HS-5 (cell line): ENCODE results near the gene PDE4C.
"Not testable (repeated sequence)": the region's sequence is repeated elsewhere in the genome, so short reads cannot be mapped to it uniquely, and the experiment has no call there.

Source experiments
- DNase-seq: peaks from one replicate; pipeline ENCODE4 v3.0.0-alpha.2; 2012; ENCODE audit warnings: low read depth

PDE4C gene

GRCh38 chr19:18223860-18224524 lies 2.2 kb downstream of the PDE4C start:
- DNase-seq, result no peak

DNA sequence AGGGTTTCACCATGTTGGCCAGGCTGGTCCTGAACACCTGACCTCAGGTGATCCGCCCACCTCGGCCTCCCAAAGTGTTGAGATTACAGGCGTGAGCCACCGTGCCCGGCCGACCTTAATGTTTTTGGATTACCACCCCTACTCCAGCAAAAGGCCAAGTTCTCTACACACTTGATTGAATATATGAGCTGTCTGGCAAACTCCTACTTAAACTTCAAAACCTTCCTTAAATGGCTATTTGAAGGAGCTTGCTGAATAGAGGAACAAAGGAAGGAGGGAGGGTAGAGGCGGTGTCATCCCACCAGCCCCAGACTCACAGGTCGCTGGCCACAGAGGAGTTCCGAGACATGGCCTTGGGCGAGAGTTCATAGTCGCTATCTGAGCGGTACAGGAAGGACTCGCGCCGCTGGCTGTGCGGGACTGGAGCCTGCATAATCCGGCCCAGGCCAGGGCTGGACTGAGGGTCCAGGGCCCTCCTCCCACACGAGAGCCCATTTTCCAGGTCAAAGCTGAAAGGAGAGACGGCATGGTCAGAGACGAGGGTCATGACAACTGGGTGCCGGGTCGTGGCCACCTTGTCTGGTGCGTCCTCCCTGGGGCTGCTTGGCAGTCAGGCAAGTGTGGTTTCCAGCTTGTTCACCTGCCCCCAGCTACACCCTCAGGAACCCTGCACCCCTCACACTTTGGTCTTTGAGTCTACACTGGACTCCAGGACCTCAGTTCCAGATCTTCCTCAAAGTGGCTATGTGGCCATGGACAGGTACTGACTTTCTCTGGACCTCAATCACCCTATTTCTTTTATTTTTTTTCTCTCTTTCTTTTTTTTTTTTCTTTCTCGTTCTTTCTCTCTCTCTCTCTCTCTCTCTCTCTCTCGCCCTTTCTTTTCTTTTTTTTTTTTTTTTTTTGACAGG lies 4.2 kb downstream of the PDE4C start:
- DNase-seq, result no peak

DNA sequence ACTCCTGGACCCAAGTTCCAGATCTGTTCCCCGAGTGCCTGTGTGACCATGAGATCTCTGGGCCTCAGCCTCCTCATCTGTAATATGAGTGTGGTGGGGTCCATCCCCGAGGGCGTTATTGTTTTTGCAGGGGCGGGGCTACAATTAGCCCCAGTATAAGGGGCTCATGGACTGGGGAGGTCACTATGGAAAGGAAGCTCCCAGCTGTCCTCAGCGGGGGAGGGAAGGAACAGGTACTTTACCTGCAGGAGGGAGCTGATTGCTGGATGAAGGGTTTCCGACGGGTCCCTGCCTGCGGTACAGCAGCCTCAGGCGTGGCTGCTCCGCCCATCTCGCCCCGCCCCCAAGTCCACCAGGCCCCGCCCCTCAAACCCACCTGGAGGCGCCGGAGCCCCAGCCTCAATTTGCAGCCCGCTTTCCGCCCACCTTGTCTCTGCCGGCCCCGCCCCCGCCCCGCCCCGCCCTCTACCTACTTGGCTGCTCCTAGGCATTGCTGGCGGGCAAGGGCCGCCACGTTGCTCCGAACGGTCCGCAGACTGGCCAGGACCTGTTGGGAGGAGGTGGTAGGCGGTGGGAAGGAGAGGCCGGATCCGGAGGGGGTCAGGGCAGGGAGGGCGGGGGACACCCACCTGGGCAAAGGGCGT lies 5.5 kb downstream of the PDE4C start:
- no peak for DNase-seq

DNA sequence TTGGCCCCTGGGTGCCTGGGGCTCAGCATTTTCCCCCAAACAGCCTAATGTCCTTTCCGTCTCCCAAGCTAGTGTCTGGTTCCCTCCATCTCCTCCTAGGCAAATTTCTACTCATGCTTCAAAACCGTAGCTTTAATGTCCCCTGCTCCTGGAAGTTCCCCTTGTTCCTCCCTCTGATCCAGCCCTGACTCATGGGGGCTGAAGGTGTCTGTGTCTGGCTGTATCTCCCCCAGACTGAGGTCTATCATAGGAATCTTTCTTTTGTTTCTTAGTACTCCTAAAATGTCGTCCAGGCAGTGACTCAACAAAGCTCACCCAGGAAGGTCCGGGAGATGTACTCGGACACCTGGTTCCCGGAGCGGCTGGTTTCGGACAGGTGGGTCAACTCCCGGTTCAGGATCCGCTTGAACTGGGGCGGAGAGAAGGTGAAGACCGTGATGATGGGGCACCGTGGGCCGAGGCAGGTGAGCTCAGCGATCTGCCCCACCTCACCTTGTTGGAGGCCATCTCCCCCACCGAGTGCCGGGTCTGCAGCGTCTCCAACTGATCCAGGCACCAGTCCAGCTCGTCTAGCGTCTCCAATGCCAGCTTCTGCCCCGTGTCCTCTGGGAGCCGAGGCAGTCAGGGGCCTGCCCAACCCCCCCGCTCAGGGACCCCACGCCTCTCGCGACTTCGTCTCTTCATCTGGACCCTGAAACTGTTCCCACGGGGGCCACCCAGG lies 6.2 kb downstream of the PDE4C start:
- DNase-seq, result no peak

- DNase-seq, result no peak
Observed at GRCh38 chr19:18218600-18218999, 7.6 kb downstream of the PDE4C start.

GRCh38 chr19:18218159-18218558 lies 8.1 kb downstream of the PDE4C start:
- no peak for DNase-seq

- DNase-seq, result no peak
Observed at GRCh38 chr19:18216789-18217188, 9.4 kb downstream of the PDE4C start.

- no peak for DNase-seq
Observed at GRCh38 chr19:18214779-18215433, 11.3 kb downstream of the PDE4C start.

DNA sequence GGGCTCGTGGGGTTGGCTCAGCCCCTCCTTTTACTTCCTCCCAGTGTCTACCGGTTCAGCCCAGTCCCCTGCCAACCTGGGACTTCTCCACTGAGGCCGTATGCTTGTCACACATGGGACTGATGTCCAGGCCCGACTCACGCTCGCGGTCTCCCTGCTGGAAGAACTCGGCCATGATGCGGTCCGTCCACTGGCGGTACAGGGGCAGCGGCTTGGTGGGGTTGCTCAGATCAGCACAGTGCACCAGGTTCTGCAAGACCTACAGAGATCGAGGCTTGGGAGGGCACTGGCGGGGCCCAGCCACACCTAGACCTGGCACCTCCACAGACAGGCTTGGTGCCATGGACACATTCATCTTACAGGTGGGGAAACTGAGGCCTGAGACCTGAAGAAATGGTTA lies 14.6 kb downstream of the PDE4C start:
- DNase-seq, result no peak

- DNase-seq, result not testable (repeated sequence)
Observed at GRCh38 chr19:18209912-18210311, 16.3 kb downstream of the PDE4C start.

DNA sequence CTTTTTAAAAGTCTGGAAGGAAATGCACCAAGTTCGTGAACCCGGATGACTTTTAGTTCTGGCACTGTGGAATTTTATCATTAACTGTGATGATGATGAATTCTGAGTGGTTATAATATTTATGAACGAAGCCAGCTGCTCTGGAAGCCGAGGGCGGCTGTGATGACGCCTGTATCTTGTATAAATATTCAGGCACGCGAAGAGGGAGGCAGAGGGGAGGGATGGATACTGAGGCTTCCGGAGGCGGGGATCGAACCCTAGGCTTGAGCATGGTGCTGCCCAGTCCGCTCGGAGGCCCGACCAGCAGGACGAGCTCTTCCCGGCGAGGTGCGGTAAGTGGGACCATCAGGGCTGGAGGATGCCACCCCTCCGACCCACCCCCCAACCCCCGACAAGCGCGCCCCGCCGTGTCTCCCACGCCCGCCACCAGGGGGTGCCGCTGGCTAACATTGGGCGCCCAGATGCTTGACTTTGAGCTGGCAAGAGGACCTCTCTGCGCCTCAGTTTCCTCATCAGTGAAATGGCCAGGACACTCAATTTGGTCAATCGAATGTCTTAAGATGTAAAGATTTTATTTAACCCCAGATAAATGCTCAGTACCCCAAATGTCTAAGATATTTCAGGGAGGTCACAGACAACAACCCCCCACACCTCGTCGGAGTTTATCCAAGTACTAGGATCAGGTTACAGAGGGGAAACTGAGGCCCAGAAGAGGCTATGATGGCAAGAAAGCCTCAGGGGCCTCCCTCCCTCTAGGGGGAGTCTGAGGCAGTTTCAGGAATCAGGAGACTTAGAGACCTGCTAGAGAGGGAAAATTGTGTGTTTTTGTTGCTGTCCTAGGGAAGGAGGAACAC lies 17.9 kb downstream of the PDE4C start:
- DNase-seq, result peak; percentile 34

GRCh38 chr19:18206018-18206417 lies 20.2 kb downstream of the PDE4C start:
- no peak for DNase-seq

DNA sequence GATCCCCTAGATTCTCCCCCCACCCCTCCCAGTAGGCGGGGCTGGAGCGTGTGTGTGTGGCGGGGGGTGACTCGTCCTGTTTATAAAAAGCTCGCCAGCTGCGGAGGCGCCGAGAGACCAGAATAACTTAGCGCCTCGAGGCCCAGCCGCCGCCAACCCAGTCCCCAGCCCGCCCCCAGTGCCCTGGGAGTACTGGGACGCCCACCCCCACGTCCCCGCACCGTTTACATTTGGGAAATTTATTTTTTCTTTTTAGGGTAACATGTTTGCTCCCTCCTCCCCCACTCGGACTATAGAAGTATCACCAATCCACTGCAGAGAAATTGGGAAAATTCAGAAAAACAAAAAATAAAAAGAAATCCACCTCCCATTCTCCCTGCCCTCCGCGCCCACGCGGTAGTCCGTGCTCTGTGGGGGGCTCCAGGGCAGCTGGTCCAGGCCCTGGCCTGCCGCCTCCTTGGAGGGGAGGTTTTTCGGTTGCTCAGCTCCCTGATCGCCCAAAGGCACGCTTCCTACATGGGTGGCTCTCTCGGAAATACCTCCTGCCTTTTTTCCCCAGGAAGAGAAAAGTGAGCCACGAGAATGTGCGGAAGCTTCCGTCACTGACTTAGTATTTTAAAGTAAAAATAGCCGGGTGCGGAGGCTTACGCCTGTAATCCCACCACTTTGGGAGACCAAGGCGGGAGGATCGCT lies 20.9 kb downstream of the PDE4C start:
- no peak for DNase-seq

- no peak for DNase-seq
Observed at GRCh38 chr19:18204394-18205199, 21.6 kb downstream of the PDE4C start.

DNA sequence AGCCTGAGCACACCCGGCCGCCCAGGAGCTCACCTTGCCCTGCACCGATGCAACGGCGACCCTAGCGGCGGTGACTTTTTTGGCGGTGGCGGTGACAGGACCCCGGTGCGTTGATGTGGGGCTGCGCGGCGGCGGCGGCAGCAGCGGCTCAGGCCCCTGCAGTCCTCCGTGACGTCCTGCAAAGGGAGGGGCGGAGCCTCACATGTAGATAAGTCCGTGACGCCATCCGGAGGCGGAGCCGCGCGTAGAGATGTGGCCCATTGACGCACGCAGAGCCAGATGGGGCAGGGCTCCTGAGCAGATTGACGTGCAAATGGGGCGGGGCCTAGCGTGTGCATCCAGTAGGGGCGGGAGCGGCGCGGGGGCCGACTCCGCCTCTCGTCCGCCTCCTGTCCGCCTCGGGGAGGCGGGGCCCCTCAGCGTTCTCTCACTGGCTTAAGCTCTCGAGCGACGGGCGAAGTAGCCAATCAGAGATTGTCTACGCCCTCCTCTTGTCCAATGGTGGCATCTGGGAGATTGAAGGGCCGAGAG lies 22.3 kb downstream of the PDE4C start, which contains the start of gene RAB3A:
TSS of gene RAB3A (minus strand) at position 180 of the 531 bp plus-strand sequence. CDS start 1,302 bp downstream, outside the sequence.
- peak; percentile 98 for DNase-seq

DNA sequence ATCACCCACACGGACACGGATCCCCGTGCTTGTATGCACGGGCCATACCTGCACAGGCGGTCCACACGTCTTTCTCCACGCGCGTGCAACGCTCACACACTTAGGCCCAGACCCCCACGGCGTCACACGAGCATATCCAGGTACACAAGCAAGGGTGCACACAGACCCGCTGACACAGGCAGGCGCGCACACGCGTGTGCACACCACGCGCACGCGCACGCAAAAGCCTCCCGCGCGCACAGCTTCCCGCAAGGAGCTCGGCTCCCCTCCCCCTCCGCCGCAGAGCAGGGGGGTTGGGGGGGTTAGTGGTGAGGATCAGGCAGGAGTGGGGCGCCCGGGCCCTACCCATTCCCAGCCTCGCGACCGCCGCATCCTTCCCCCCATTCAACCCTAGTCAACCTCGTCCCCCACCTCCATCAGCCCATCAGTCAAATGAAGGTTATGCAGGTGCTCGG lies 22.8 kb downstream of the PDE4C start:
- DNase-seq, result no peak

GRCh38 chr19:18202778-18203407 lies 23.3 kb downstream of the PDE4C start:
- no peak for DNase-seq

- no peak for DNase-seq
Observed at GRCh38 chr19:18202397-18202777, 23.9 kb downstream of the PDE4C start.
